Measurements from ENCODE around the gene CRYL1. TPM values are rescaled to one million over a fixed set of nuclear protein-coding genes. Genes with fewer than 3 reads are reported as not detected.

Gene CRYL1
- total and polyA plus RNA-seq, 2 donors (not counting 1 experiment from before 2014, with no cell fraction given): 6.5 to 15.1 TPM

- Mint-ChIP-seq H3K9me3 (ENCODE audit: insufficient read depth) (no peaks in the 10 kb centered on the region), H3K27ac (no peak overlapping the region), H3K4me1 (no peaks in the 10 kb centered on the region), H3K4me3 (no peak overlapping the region), H3K27me3 (no peaks in the 10 kb centered on the region)
- CTCF ChIA-PET: no interaction called here
- no peak overlapping the region for H3K27ac ChIP-seq (ENCODE audit: low read length in 2 of 2)
- H3K9me3 ChIP-seq (ENCODE audit: control extremely low read depth in 1 of 3, control insufficient read depth in 2 of 3, insufficient read depth in 1 of 3, low read length in 2 of 3): no peaks in the 10 kb centered on the region
- H3K27me3 ChIP-seq (replicated peaks in 1 of 4; ENCODE audit: control extremely low read depth in 1 of 4, control insufficient read depth in 3 of 4, insufficient read depth in 4 of 4, low read length in 3 of 4): no peaks in the 10 kb centered on the region
- ATAC-seq (ENCODE audit: low read depth) (no peak), DNase-seq (no peak)
- TF ChIP-seq EZH2 (IDR thresholded peaks at IDR 0.05; ENCODE audit: borderline replicate concordance, insufficient read depth, low read depth, low read length, poor library complexity, severe bottlenecking): no peak
- no peak for TF ChIP-seq CTCF (IDR thresholded peaks at IDR 0.05)
- no peak overlapping the region for H3K4me2 ChIP-seq (replicated peaks; ENCODE audit: low read depth, low read length, poor library complexity, severe bottlenecking)
- no peak overlapping the region for H3K9ac ChIP-seq (ENCODE audit: low read length)
- POLR2A ChIA-PET: no interaction called here
- H3K36me3 ChIP-seq (replicated peaks in 1 of 2; ENCODE audit: control extremely low read depth in 1 of 2, control insufficient read depth in 1 of 2, extremely low read depth in 1 of 2, insufficient read depth in 2 of 2, low read length in 1 of 2): no peaks in the 10 kb centered on the region
- H3K79me2 ChIP-seq (ENCODE audit: control insufficient read depth, insufficient read depth, low read length): no peaks in the 10 kb centered on the region
- 96% methylated on average over 4 of the region's 5 CpGs for WGBS (ENCODE audit: insufficient coverage)
- no peaks in the 10 kb centered on the region for H4K20me1 ChIP-seq (ENCODE audit: control insufficient read depth, insufficient read depth, low read length, poor library complexity, severe bottlenecking)
- no peak overlapping the region for H2AFZ ChIP-seq (ENCODE audit: insufficient read depth, low read depth, low read length, poor library complexity, severe bottlenecking)
- no peak overlapping the region for H3K4me3 ChIP-seq (ENCODE audit: control extremely low read depth in 1 of 5, extremely low read depth in 1 of 5, insufficient read depth in 1 of 5, low read depth in 2 of 5, low read length in 4 of 5)
- H3K4me1 ChIP-seq (ENCODE audit: control insufficient read depth in 2 of 2, insufficient read depth in 2 of 2, low read length in 2 of 2): no peaks in the 10 kb centered on the region
- intact Hi-C loops (cut with micrococcal nuclease): no loop called here
Measured at GRCh38 chr13:20402881-20403280, 122.8 kb downstream of the CRYL1 start.

GRCh38 chr13:20401931-20402856 is 123.5 kb downstream of the CRYL1 start:
- H4K20me1 ChIP-seq (ENCODE audit: control insufficient read depth, insufficient read depth, low read length, poor library complexity, severe bottlenecking): no peaks in the 10 kb centered on the region
- no peak overlapping the region for H3K4me3 Mint-ChIP-seq
- H3K27me3 ChIP-seq (replicated peaks in 1 of 4; ENCODE audit: control extremely low read depth in 1 of 4, control insufficient read depth in 3 of 4, insufficient read depth in 4 of 4, low read length in 3 of 4): no peaks in the 10 kb centered on the region
- no peak overlapping the region for H3K4me2 ChIP-seq (replicated peaks; ENCODE audit: low read depth, low read length, poor library complexity, severe bottlenecking)
- ChIA-PET POLR2A (no interaction called here), CTCF (no interaction called here)
- TF ChIP-seq EZH2 (IDR thresholded peaks at IDR 0.05; ENCODE audit: borderline replicate concordance, insufficient read depth, low read depth, low read length, poor library complexity, severe bottlenecking) (no peak), CTCF (IDR thresholded peaks at IDR 0.05) (no peak)
- no peak overlapping the region for H2AFZ ChIP-seq (ENCODE audit: insufficient read depth, low read depth, low read length, poor library complexity, severe bottlenecking)
- WGBS (ENCODE audit: insufficient coverage): 71% methylated on average over 21 of the region's 21 CpGs
- H3K79me2 ChIP-seq (ENCODE audit: control insufficient read depth, insufficient read depth, low read length): no peaks in the 10 kb centered on the region
- no peaks in the 10 kb centered on the region for H3K4me1 Mint-ChIP-seq
- H3K27me3 Mint-ChIP-seq: no peaks in the 10 kb centered on the region
- ATAC-seq (ENCODE audit: low read depth) (no peak), DNase-seq (no peak)
- intact Hi-C loops (cut with micrococcal nuclease): no loop called here
- H3K9ac ChIP-seq (ENCODE audit: low read length): no peak overlapping the region
- no peaks in the 10 kb centered on the region for H3K4me1 ChIP-seq (ENCODE audit: control insufficient read depth in 2 of 2, insufficient read depth in 2 of 2, low read length in 2 of 2)
- H3K4me3 ChIP-seq (ENCODE audit: control extremely low read depth in 1 of 5, extremely low read depth in 1 of 5, insufficient read depth in 1 of 5, low read depth in 2 of 5, low read length in 4 of 5): no peak overlapping the region
- H3K27ac Mint-ChIP-seq: no peak overlapping the region
- H3K9me3 ChIP-seq (ENCODE audit: control extremely low read depth in 1 of 3, control insufficient read depth in 2 of 3, insufficient read depth in 1 of 3, low read length in 2 of 3): no peaks in the 10 kb centered on the region
- H3K27ac ChIP-seq (ENCODE audit: low read length in 2 of 2): no peak overlapping the region
- no peaks in the 10 kb centered on the region for H3K9me3 Mint-ChIP-seq (ENCODE audit: insufficient read depth)
- no peaks in the 10 kb centered on the region for H3K36me3 ChIP-seq (replicated peaks in 1 of 2; ENCODE audit: control extremely low read depth in 1 of 2, control insufficient read depth in 1 of 2, extremely low read depth in 1 of 2, insufficient read depth in 2 of 2, low read length in 1 of 2)
